HUES6 (cell line): ENCODE data around the gene PIGS.

ENCODE experiments used
- H3K27ac ChIP-seq: 2 replicates; pipeline ENCODE4 v1.7.0; 2013; ENCODE audit warnings: low read depth, mild to moderate bottlenecking, low read length, inconsistent platforms
- H3K27me3 ChIP-seq: 2 replicates; pipeline ENCODE4 v1.6.1; 2013; ENCODE audit warnings: low read length; ENCODE audit not compliant: control insufficient read depth, insufficient read depth
- H3K36me3 ChIP-seq: 2 replicates; pipeline ENCODE4 v1.6.1; 2013; ENCODE audit warnings: low read length; ENCODE audit not compliant: control insufficient read depth, insufficient read depth
- H3K4me1 ChIP-seq: 2 replicates; pipeline ENCODE4 v1.6.1; 2013; ENCODE audit warnings: low read length; ENCODE audit not compliant: control insufficient read depth, insufficient read depth
- H3K4me3 ChIP-seq: 2 replicates; pipeline ENCODE4 v1.5.1; 2013; ENCODE audit warnings: low read depth, low read length
- H3K9ac ChIP-seq: one replicate; pipeline ENCODE4 v1.6.1; 2013; ENCODE audit warnings: mild to moderate bottlenecking, low read length
- H3K9me3 ChIP-seq: 2 replicates; pipeline ENCODE4 v1.6.1; 2013; ENCODE audit warnings: low read depth, low read length; ENCODE audit not compliant: control insufficient read depth, insufficient read depth

The PIGS gene

GRCh38 chr17:28519236-28519635 lies 52.1 kb downstream of the PIGS start:
- Histone ChIP-seq H3K9me3 (no peaks in the 10 kb centered on the region), H3K4me1 (peaks cover 7% of the 10 kb centered on the region), H3K27ac (no peak overlapping the region), H3K9ac (no peak overlapping the region), H3K36me3 (no peaks in the 10 kb centered on the region), H3K4me3 (no peak overlapping the region), H3K27me3 (peaks cover 7% of the 10 kb centered on the region; the same call in 1 of the 2 replicates)

DNA sequence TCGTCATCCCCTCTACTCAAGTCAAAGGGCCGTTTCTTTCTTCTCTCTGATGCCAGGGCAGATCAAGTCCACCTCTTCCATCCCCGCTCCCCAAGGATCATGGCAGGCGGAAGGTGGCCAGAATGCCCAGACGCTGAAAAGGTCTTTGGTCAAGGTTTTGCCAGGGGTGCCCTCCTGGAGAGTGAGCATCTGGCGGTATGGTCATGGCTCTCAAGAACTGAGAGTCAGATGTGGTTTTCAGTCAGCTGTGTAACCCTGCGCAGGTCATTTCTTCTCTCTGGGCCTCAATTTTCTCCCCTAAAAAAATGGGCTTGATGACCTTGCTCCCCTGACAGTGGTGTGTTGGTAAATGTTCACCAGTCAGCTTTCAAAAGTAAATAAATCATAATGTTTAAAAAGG lies 52.7 kb downstream of the PIGS start:
- no peak overlapping the region for H3K4me3 ChIP-seq
- H3K9me3 ChIP-seq, result no peaks in the 10 kb centered on the region
- H3K9ac ChIP-seq, result no peak overlapping the region

GRCh38 chr17:28518132-28518531 lies 53.2 kb downstream of the PIGS start:
- Histone ChIP-seq H3K36me3 (no peaks in the 10 kb centered on the region), H3K27ac (no peak overlapping the region), H3K9me3 (no peaks in the 10 kb centered on the region), H3K27me3 (peaks cover 7% of the 10 kb centered on the region; the same call in 1 of the 2 replicates), H3K4me1 (peaks cover 7% of the 10 kb centered on the region), H3K4me3 (no peak overlapping the region), H3K9ac (no peak overlapping the region)

More for the DNA sequence above, 52.7 kb downstream of the PIGS start:
- Histone ChIP-seq H3K27me3 (peaks cover 7% of the 10 kb centered on the region; the same call in 1 of the 2 replicates), H3K4me1 (peaks cover 7% of the 10 kb centered on the region), H3K36me3 (no peaks in the 10 kb centered on the region), H3K27ac (no peak overlapping the region)

GRCh38 chr17:28515518-28515917 lies 55.8 kb downstream of the PIGS start:
- no peaks in the 10 kb centered on the region for H3K9me3 ChIP-seq
- no peak overlapping the region for H3K4me3 ChIP-seq
- peaks cover 5% of the 10 kb centered on the region; the same call in 1 of the 2 replicates for H3K27me3 ChIP-seq
- H3K36me3 ChIP-seq, result no peaks in the 10 kb centered on the region
- H3K27ac ChIP-seq, result no peak overlapping the region
- H3K9ac ChIP-seq, result no peak overlapping the region
- H3K4me1 ChIP-seq, result no peaks in the 10 kb centered on the region

DNA sequence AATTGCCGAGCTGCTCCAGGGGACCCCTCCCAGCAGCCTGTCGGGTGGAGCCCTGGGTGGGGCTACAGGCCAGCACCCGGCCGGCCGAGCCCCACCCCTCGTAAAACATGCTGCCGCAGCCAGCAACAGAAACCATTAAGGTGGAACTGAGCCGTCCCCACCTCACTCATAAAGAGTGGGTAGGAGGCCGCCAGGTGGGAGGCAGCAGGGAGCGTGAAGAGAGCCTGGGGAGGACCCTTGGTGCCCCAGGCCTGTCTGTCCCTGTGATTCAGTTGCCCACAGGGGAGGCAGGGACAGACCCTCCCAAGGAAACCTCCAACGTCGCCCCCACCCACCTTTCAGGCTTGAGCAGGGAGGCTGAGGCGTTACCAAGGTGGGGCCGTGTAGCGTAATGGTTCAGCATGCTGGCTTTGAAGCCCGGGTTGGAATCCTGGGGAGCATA lies 56.7 kb downstream of the PIGS start:
- Histone ChIP-seq H3K9ac (no peak overlapping the region), H3K27ac (no peak overlapping the region), H3K4me1 (no peaks in the 10 kb centered on the region), H3K27me3 (peaks cover 5% of the 10 kb centered on the region; the same call in 1 of the 2 replicates), H3K36me3 (no peaks in the 10 kb centered on the region), H3K4me3 (no peak overlapping the region), H3K9me3 (no peaks in the 10 kb centered on the region)

DNA sequence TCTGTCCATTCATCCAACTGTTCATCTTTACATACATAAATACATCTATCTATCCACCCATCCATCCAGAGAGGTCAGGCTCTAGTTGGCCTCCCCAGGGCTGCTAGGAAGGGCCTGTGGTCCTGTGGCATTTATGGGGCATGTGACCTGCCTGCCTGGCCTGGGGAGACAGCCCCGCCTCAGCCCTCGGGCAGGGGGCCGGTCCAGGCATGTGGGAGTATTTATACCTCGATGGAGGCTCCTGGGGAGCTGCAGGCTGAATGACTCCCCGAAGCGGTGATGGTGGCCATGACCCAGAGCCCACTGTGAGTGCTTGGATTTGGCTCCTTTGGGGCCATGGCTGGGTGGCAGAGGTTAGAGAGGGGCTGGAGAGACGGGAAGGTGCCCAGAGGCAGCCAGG lies 57.8 kb downstream of the PIGS start:
- Histone ChIP-seq H3K9ac (no peak overlapping the region), H3K27ac (no peak overlapping the region), H3K36me3 (no peaks in the 10 kb centered on the region), H3K27me3 (peaks cover 5% of the 10 kb centered on the region; the same call in 1 of the 2 replicates), H3K4me1 (no peaks in the 10 kb centered on the region), H3K9me3 (no peaks in the 10 kb centered on the region), H3K4me3 (no peak overlapping the region)

- Histone ChIP-seq H3K4me1 (peaks cover 8% of the 10 kb centered on the region), H3K9me3 (no peaks in the 10 kb centered on the region), H3K4me3 (no peak overlapping the region), H3K27ac (no peak overlapping the region), H3K36me3 (no peaks in the 10 kb centered on the region), H3K27me3 (peaks cover 5% of the 10 kb centered on the region), H3K9ac (no peak overlapping the region)
Observed at GRCh38 chr17:28511858-28512461, 59.4 kb downstream of the PIGS start.

DNA sequence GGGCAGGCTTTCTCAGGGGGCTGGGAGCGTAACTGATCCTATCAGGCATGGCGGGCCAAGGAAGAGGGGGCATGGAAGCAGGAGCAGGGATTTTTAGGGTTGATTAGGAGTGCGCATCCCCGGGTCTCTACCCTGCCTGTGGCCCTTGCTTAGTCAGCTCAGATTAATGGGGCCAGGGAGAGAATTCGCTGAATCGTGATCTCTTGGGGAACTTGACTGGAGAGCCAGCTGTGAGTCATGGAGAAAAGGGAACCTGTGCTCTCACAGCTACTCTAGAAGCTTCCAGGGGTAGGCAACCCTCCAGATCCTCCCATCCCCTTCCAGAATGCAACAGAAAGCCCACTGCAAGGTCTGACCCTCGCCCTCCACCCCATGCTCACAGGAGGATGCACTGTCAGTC lies 61.5 kb downstream of the PIGS start:
- H3K27ac ChIP-seq, result no peak overlapping the region
- H3K9me3 ChIP-seq, result no peaks in the 10 kb centered on the region
- no peak overlapping the region for H3K9ac ChIP-seq
- no peak overlapping the region for H3K4me3 ChIP-seq
- H3K27me3 ChIP-seq, result peaks cover 5% of the 10 kb centered on the region
- peaks cover 8% of the 10 kb centered on the region for H3K4me1 ChIP-seq
- no peaks in the 10 kb centered on the region for H3K36me3 ChIP-seq

GRCh38 chr17:28508211-28508724 lies 63.1 kb downstream of the PIGS start:
- no peak overlapping the region for H3K9ac ChIP-seq
- H3K36me3 ChIP-seq, result no peaks in the 10 kb centered on the region
- H3K27ac ChIP-seq, result no peak overlapping the region
- no peak overlapping the region for H3K4me3 ChIP-seq
- H3K27me3 ChIP-seq, result peaks cover 5% of the 10 kb centered on the region
- H3K4me1 ChIP-seq, result peaks cover 8% of the 10 kb centered on the region
- H3K9me3 ChIP-seq, result no peaks in the 10 kb centered on the region

- Histone ChIP-seq H3K27ac (no peak overlapping the region), H3K27me3 (peaks cover 5% of the 10 kb centered on the region), H3K4me1 (peaks cover 8% of the 10 kb centered on the region), H3K36me3 (no peaks in the 10 kb centered on the region), H3K9me3 (no peaks in the 10 kb centered on the region), H3K9ac (no peak overlapping the region), H3K4me3 (no peak overlapping the region)
Observed at GRCh38 chr17:28507567-28508203, 63.6 kb downstream of the PIGS start.

DNA sequence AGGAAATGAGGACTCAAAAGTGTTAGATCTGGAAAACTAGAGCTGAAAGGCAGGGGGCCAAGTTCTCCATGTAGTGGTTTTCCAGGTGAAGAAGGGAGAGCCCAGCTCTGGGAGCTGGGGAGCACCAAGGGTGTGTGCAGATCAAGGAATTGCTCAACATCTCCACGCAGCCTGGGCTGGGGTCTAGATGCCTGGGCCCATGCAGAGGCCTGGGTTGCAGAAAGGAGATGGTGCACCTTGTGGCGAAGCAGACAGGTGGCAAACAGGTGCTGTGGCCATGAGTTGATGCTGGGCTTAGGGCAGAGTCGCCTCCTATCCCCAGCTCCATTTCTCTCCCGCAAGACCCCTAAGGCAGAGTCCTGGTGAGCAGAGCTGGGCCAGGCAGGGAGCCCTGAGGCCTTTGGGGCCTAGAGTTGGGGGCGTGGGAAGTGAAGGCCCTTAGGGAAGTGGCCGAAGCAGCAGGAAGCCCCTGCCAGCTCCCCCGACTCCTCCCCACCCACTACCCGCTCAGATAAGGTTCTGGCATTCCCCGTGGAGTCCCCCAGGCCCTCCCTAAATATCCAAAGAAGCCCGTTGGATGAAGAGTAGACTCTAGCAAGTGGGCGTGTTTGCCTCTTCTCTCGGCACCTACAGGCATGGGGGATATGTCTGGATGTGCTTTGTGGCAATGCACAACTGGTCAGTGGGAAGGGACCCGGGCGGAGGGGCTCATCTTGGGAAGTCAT lies 64.4 kb downstream of the PIGS start:
- no peaks in the 10 kb centered on the region for H3K9me3 ChIP-seq
- no peak overlapping the region for H3K9ac ChIP-seq
- H3K27ac ChIP-seq, result no peak overlapping the region
- H3K36me3 ChIP-seq, result no peaks in the 10 kb centered on the region
- peaks cover 8% of the 10 kb centered on the region for H3K4me1 ChIP-seq
- H3K27me3 ChIP-seq, result peaks cover 5% of the 10 kb centered on the region
- no peak overlapping the region for H3K4me3 ChIP-seq
